Uterus (tissue), 2 donors: ENCODE measurements around the gene COL28A1.

Experiments used
- POLR2A ChIP-seq, 2 donors: fragments of 450-650 bp; IDR thresholded peaks; one replicate each; pipeline ENCODE4 v1.6.1; 2016; ENCODE audit warnings: antibody characterized with exemption in 2 of 2, mild to moderate bottlenecking in 1 of 2, moderate library complexity in 1 of 2
- TF ChIP-seq, protein P1 (sequence below), 4 experiments: fragments of 200-600 bp in 2 of 4; fragments of 450-650 bp in 2 of 4; sonication (generic) in 2 of 4; IDR thresholded peaks; one replicate each; pipeline ENCODE4 v1.5.1; 2016 to 2019; ENCODE audit warnings: antibody characterized with exemption in 4 of 4, mild to moderate bottlenecking in 2 of 4, moderate library complexity in 1 of 4

DNA sequence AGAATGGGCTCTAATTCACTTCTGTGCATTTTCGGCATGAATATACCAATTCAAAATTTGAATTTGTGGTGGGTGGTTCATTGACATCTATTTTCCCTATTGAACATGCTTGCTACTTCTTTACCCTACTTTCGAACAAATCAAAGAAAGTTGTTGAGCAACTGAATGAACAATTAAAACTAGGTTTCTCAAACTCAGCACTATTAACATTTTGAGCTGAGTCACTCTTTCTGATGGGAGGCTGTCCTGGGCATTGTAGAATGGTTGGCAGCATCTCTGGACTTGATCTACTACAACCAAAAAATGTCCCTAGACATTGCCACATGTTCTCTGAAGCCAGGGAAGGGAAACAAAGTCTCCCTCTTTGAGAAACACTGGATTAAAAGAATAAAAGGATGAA, 116.7 kb downstream of the COL28A1 start:
- TF ChIP-seq, protein P1, sequence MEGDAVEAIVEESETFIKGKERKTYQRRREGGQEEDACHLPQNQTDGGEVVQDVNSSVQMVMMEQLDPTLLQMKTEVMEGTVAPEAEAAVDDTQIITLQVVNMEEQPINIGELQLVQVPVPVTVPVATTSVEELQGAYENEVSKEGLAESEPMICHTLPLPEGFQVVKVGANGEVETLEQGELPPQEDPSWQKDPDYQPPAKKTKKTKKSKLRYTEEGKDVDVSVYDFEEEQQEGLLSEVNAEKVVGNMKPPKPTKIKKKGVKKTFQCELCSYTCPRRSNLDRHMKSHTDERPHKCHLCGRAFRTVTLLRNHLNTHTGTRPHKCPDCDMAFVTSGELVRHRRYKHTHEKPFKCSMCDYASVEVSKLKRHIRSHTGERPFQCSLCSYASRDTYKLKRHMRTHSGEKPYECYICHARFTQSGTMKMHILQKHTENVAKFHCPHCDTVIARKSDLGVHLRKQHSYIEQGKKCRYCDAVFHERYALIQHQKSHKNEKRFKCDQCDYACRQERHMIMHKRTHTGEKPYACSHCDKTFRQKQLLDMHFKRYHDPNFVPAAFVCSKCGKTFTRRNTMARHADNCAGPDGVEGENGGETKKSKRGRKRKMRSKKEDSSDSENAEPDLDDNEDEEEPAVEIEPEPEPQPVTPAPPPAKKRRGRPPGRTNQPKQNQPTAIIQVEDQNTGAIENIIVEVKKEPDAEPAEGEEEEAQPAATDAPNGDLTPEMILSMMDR (IDR thresholded peaks at IDR 0.05), result no peak
- no peak for TF ChIP-seq POLR2A (IDR thresholded peaks at IDR 0.05)
